Activated CD4-positive, alpha-beta T cell treated with anti-CD3 and anti-CD28 coated beads, Interleukin-2, amount 10 ng/mL, durations not matched to agents 24 days and 14 days (primary cell): ENCODE measurements around the gene GJD3. TPM values are rescaled to one million over a fixed set of nuclear protein-coding genes. Genes with fewer than 3 reads are reported as not detected.

Experiments
- DNase-seq: peaks from one replicate; pipeline ENCODE4 v3.0.0; 2022
- H3K27ac Mint-ChIP-seq: one replicate; pipeline ENCODE4 v1.8.0; 2022; ENCODE audit warnings: mild to moderate bottlenecking, mixed read lengths
- H3K27me3 Mint-ChIP-seq: one replicate; pipeline ENCODE4 v1.8.0; 2022; ENCODE audit warnings: mixed read lengths
- H3K36me3 Mint-ChIP-seq: one replicate; pipeline ENCODE4 v1.8.0; 2022; ENCODE audit warnings: low read depth, mild to moderate bottlenecking, mixed read lengths
- H3K4me1 Mint-ChIP-seq: one replicate; pipeline ENCODE4 v1.8.0; 2021; ENCODE audit warnings: mixed read lengths
- H3K4me3 Mint-ChIP-seq: one replicate; pipeline ENCODE4 v1.8.0; 2022; ENCODE audit warnings: mild to moderate bottlenecking, moderate library complexity, mixed read lengths
- H3K9me3 Mint-ChIP-seq: one replicate; pipeline ENCODE4 v1.8.0; 2021; ENCODE audit warnings: mixed read lengths
- intact Hi-C: fragments of 100-400 bp; cut with micrococcal nuclease; formaldehyde crosslinking; loops from one replicate; pipeline ENCODE4 v1.15.1; 2023
- total RNA-seq: library from RNA; stranded (reverse); gene quantifications from 2 replicates; pipeline ENCODE4 v1.2.3, GENCODE V29; 2022

GJD3 gene
- total RNA-seq, 1 donor from 2014 or later = 0.23 TPM

- Mint-ChIP-seq H3K4me1 (peaks cover 15% of the 10 kb centered on the region), H3K36me3 (peaks cover 32% of the 10 kb centered on the region), H3K27me3 (no peaks in the 10 kb centered on the region), H3K9me3 (no peaks in the 10 kb centered on the region), H3K4me3 (no peak overlapping the region), H3K27ac (no peak overlapping the region)
- intact Hi-C loops = no loop called here
- no peak for DNase-seq
These were observed 11.7 kb downstream of the GJD3 start for GRCh38 chr17:40352779-40353394.

GRCh38 chr17:40352237-40352778, 12.2 kb downstream of the GJD3 start:
- Mint-ChIP-seq H3K4me1 (peaks cover 17% of the 10 kb centered on the region), H3K27ac (no peak overlapping the region), H3K36me3 (peaks cover 30% of the 10 kb centered on the region), H3K9me3 (no peaks in the 10 kb centered on the region), H3K4me3 (no peak overlapping the region), H3K27me3 (no peaks in the 10 kb centered on the region)
- intact Hi-C loops = no loop called here
- DNase-seq = no peak

GRCh38 chr17:40351359-40352236, 12.9 kb downstream of the GJD3 start:
- Mint-ChIP-seq H3K9me3 (no peaks in the 10 kb centered on the region), H3K27ac (no peak overlapping the region)

GRCh38 chr17:40350689-40351358, 13.7 kb downstream of the GJD3 start:
- Mint-ChIP-seq H3K27ac (no peak overlapping the region), H3K36me3 (peaks cover 30% of the 10 kb centered on the region), H3K4me3 (no peak overlapping the region), H3K27me3 (no peaks in the 10 kb centered on the region), H3K9me3 (no peaks in the 10 kb centered on the region), H3K4me1 (peaks cover 23% of the 10 kb centered on the region)
- no peak for DNase-seq
- intact Hi-C loops = no loop called here

More at GRCh38 chr17:40351359-40352236, 12.9 kb downstream of the GJD3 start:
- H3K4me3 Mint-ChIP-seq = no peak overlapping the region
- intact Hi-C loops = no loop called here
- peaks cover 19% of the 10 kb centered on the region for H3K4me1 Mint-ChIP-seq
- DNase-seq = no peak
- H3K27me3 Mint-ChIP-seq = no peaks in the 10 kb centered on the region
- H3K36me3 Mint-ChIP-seq = peaks cover 30% of the 10 kb centered on the region

GRCh38 chr17:40349895-40350688, 14.4 kb downstream of the GJD3 start:
- intact Hi-C loops = no loop called here
- H3K36me3 Mint-ChIP-seq = peaks cover 27% of the 10 kb centered on the region

GRCh38 chr17:40349477-40349894, 15.1 kb downstream of the GJD3 start:
- no peak for DNase-seq
- H3K36me3 Mint-ChIP-seq = peaks cover 26% of the 10 kb centered on the region
- H3K27me3 Mint-ChIP-seq = no peaks in the 10 kb centered on the region
- H3K9me3 Mint-ChIP-seq = no peaks in the 10 kb centered on the region
- peak overlapping the region; percentile 53 for H3K27ac Mint-ChIP-seq
- H3K4me1 Mint-ChIP-seq = peaks cover 30% of the 10 kb centered on the region
- intact Hi-C loops = no loop called here
- H3K4me3 Mint-ChIP-seq = no peak overlapping the region

More at GRCh38 chr17:40349895-40350688, 14.4 kb downstream of the GJD3 start:
- Mint-ChIP-seq H3K27ac (no peak overlapping the region), H3K9me3 (no peaks in the 10 kb centered on the region), H3K4me3 (no peak overlapping the region), H3K4me1 (peaks cover 26% of the 10 kb centered on the region), H3K27me3 (no peaks in the 10 kb centered on the region)
- no peak for DNase-seq

GRCh38 chr17:40348562-40349476, 15.7 kb downstream of the GJD3 start:
- Mint-ChIP-seq H3K4me3 (no peak overlapping the region), H3K27ac (peak overlapping the region; percentile 53), H3K27me3 (no peaks in the 10 kb centered on the region), H3K36me3 (peaks cover 23% of the 10 kb centered on the region), H3K9me3 (no peaks in the 10 kb centered on the region), H3K4me1 (peaks cover 35% of the 10 kb centered on the region)
- intact Hi-C loops = no loop called here
- DNase-seq = no peak

- Mint-ChIP-seq H3K27ac (peak overlapping the region; percentile 5), H3K4me3 (no peak overlapping the region), H3K4me1 (peaks cover 37% of the 10 kb centered on the region), H3K9me3 (no peaks in the 10 kb centered on the region), H3K27me3 (no peaks in the 10 kb centered on the region), H3K36me3 (peaks cover 28% of the 10 kb centered on the region)
- intact Hi-C loops = no loop called here
- DNase-seq = no peak
These were observed 16.4 kb downstream of the GJD3 start for GRCh38 chr17:40348136-40348504.

- Mint-ChIP-seq H3K36me3 (peaks cover 31% of the 10 kb centered on the region), H3K4me1 (peaks cover 41% of the 10 kb centered on the region)
These were observed 17.0 kb downstream of the GJD3 start for GRCh38 chr17:40347319-40348135.

GRCh38 chr17:40346765-40347158, 17.8 kb downstream of the GJD3 start:
- no peak for DNase-seq
- Mint-ChIP-seq H3K9me3 (no peaks in the 10 kb centered on the region), H3K4me1 (peaks cover 37% of the 10 kb centered on the region), H3K4me3 (no peak overlapping the region), H3K36me3 (peaks cover 26% of the 10 kb centered on the region), H3K27me3 (no peaks in the 10 kb centered on the region), H3K27ac (no peak overlapping the region)
- intact Hi-C loops = no loop called here

More at GRCh38 chr17:40347319-40348135, 17.0 kb downstream of the GJD3 start:
- Mint-ChIP-seq H3K27ac (no peak overlapping the region), H3K9me3 (no peaks in the 10 kb centered on the region), H3K27me3 (no peaks in the 10 kb centered on the region), H3K4me3 (no peak overlapping the region)
- no peak for DNase-seq
- intact Hi-C loops = no loop called here

GRCh38 chr17:40345994-40346764, 18.4 kb downstream of the GJD3 start:
- Mint-ChIP-seq H3K27ac (no peak overlapping the region), H3K27me3 (no peaks in the 10 kb centered on the region), H3K4me3 (no peak overlapping the region), H3K4me1 (peaks cover 37% of the 10 kb centered on the region), H3K36me3 (peaks cover 24% of the 10 kb centered on the region), H3K9me3 (no peaks in the 10 kb centered on the region)
- intact Hi-C loops = no loop called here
- DNase-seq = no peak
